AG09319 (cell line): ENCODE measurements around the gene HECA.

ENCODE experiments used
- DNase-seq: peaks from one replicate; pipeline ENCODE4 v3.0.0-alpha.2; 2010; ENCODE audit warnings: low read depth; ENCODE audit errors: extremely low read depth
- CTCF ChIP-seq: IDR thresholded peaks from 2 replicates; pipeline ENCODE4 v1.5.1; 2011; ENCODE audit warnings: low read depth, mild to moderate bottlenecking, inconsistent platforms, low read length, moderate library complexity

Gene HECA

GRCh38 chr6:139146317-139146726, 11.4 kb downstream of the HECA start:
- no peak for DNase-seq
- TF ChIP-seq CTCF = no peak

DNA sequence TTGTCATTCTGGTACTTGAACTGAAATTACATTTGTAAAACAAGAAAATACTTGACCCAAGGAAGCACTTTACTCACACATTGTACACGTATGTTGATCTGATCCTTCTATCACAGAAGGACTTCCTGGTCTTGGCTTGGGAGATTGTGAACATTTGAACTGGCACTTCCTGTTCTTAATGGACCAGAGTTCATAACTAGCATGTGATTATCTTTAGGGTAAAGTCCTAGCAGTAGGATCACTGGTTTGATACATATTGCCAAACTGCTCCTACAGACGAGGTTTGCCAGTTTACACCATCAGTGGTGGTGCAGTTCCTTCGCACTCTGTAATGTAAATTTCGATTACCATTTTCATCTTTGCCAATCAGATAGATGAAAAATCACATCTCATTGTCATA, 12.7 kb downstream of the HECA start:
- no peak for DNase-seq
- TF ChIP-seq CTCF = no peak

GRCh38 chr6:139148557-139149235, 13.8 kb downstream of the HECA start:
- no peak for TF ChIP-seq CTCF
- DNase-seq = no peak

GRCh38 chr6:139149383-139149782, 14.5 kb downstream of the HECA start:
- no peak for TF ChIP-seq CTCF
- no peak for DNase-seq

GRCh38 chr6:139150920-139151319, 16.0 kb downstream of the HECA start:
- TF ChIP-seq CTCF = no peak
- no peak for DNase-seq

- no peak for TF ChIP-seq CTCF
- no peak for DNase-seq
Measured at GRCh38 chr6:139151425-139152087, 16.7 kb downstream of the HECA start.

- DNase-seq = no peak
- TF ChIP-seq CTCF = no peak
Measured at GRCh38 chr6:139152088-139152891, 17.4 kb downstream of the HECA start.
